ENCODE measurements around the gene FAM13A. TPM values are rescaled to one million over a fixed set of nuclear protein-coding genes. Genes with fewer than 3 reads are reported as not detected.
"Not testable (repeated sequence)": the region's sequence is repeated elsewhere in the genome, so short reads cannot be mapped to it uniquely, and the experiment has no call there.

FAM13A gene
- total and polyA plus RNA-seq, 2 experiments from 2014 or later: 5.3 to 6.6 TPM

- peaks cover 15% of the 10 kb centered on the region for H3K4me1 ChIP-seq (ENCODE audit: insufficient read depth)
- no peaks in the 10 kb centered on the region for H3K27me3 ChIP-seq (replicated peaks; ENCODE audit: insufficient read depth)
- no peak for DNase-seq
- H3K36me3 ChIP-seq (ENCODE audit: low read depth): no peaks in the 10 kb centered on the region
- no peaks in the 10 kb centered on the region for H3K79me2 ChIP-seq (ENCODE audit: insufficient read depth)
- no peak overlapping the region for H3K4me3 ChIP-seq
- no peak overlapping the region for H3K9ac ChIP-seq
- H3F3A ChIP-seq (ENCODE audit: insufficient read depth): 0 out of 2 replicates have a peak, but pooled peaks cover 7% of the 10 kb centered on the region
- no peak overlapping the region for H3K27ac ChIP-seq
- no peak for TF ChIP-seq EZH2 (IDR thresholded peaks at IDR 0.05; ENCODE audit: insufficient read depth, poor library complexity, severe bottlenecking)
- TF ChIP-seq EZH2phosphoT487 (IDR thresholded peaks at IDR 0.05; ENCODE audit: insufficient read depth, low read depth): no peak
- in situ Hi-C loops (cut with MboI): no loop called here
- H4K20me1 ChIP-seq (ENCODE audit: insufficient read depth): no peaks in the 10 kb centered on the region
- H3K4me2 ChIP-seq (ENCODE audit: unreplicated experiment): no peak overlapping the region
- H3K9me3 ChIP-seq (ENCODE audit: low read depth): no peaks in the 10 kb centered on the region
- H3K9me2 ChIP-seq (ENCODE audit: insufficient read depth): no peaks in the 10 kb centered on the region
- H2AFZ ChIP-seq: no peak overlapping the region
- 84 to 86% methylated on average over 3 of the region's 3 CpGs for WGBS, 2 experiments (ENCODE audit: low coverage in 1 of 2, low lambda C conversion rate in 2 of 2, missing lambda C conversion rate in 2 of 2)
Observed at GRCh38 chr4:88933414-88934160, 123.4 kb downstream of the FAM13A start.

DNA sequence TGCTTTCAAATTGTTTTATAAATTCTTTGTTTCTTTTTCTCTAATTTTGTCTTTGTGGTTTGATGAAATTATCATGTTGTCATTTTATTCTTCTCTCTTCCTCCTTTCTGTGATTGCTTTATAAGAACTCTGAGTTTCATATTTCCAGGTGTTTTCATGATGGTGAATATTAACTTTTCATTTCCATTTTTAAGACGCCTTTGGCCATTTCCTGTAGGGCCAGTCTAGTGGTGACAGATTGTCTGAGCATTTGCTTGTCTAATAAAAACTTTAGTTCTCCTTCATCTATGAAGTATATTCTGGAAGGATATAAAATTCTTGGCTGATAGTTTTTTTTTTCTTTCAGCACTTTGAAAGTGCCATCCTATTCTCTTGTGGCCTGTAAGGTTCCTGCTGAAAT is 128.1 kb downstream of the FAM13A start:
- no peaks in the 10 kb centered on the region for H3K9me3 ChIP-seq (ENCODE audit: low read depth)
- H3K4me1 ChIP-seq (ENCODE audit: insufficient read depth): no peaks in the 10 kb centered on the region
- H2AFZ ChIP-seq: no peak overlapping the region
- no peaks in the 10 kb centered on the region for H4K20me1 ChIP-seq (ENCODE audit: insufficient read depth)
- in situ Hi-C loops (cut with MboI): no loop called here
- H3K27ac ChIP-seq: no peak overlapping the region
- no peak overlapping the region for H3K9ac ChIP-seq
- H3K27me3 ChIP-seq (replicated peaks; ENCODE audit: insufficient read depth): no peaks in the 10 kb centered on the region
- no peak for DNase-seq
- no peaks in the 10 kb centered on the region for H3F3A ChIP-seq (ENCODE audit: insufficient read depth)
- H3K79me2 ChIP-seq (ENCODE audit: insufficient read depth): no peaks in the 10 kb centered on the region
- H3K4me2 ChIP-seq (ENCODE audit: unreplicated experiment): no peak overlapping the region
- no peaks in the 10 kb centered on the region for H3K9me2 ChIP-seq (ENCODE audit: insufficient read depth)
- TF ChIP-seq EZH2 (IDR thresholded peaks at IDR 0.05; ENCODE audit: insufficient read depth, poor library complexity, severe bottlenecking) (no peak), EZH2phosphoT487 (IDR thresholded peaks at IDR 0.05; ENCODE audit: insufficient read depth, low read depth) (no peak)
- H3K36me3 ChIP-seq (ENCODE audit: low read depth): no peaks in the 10 kb centered on the region
- H3K4me3 ChIP-seq: no peak overlapping the region
- 53 to 66% methylated on average over 1 of the region's 1 CpG for WGBS, 2 experiments (ENCODE audit: low coverage in 1 of 2, low lambda C conversion rate in 2 of 2, missing lambda C conversion rate in 2 of 2)

DNA sequence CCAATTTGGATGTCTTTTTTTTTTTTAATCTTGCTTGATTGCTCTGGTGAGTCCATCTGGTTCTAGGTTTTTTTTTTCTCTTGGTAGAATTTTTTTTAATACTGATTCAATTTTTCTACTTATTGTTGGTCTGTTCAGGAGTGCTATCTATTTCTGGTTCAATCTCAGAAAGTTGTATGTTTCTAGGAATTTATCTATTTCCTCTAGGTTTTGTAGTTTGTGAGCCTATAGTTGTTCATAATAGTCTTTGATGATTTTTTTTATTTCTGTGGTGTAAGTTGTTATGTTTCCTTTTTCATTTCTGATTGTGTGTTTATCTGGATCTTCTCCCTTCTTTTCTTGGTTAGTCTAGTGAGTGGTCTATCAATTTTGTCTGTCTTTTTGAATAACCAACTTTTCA is 129.6 kb downstream of the FAM13A start:
- TF ChIP-seq EZH2phosphoT487 (IDR thresholded peaks at IDR 0.05; ENCODE audit: insufficient read depth, low read depth): no peak
- no peak for TF ChIP-seq EZH2 (IDR thresholded peaks at IDR 0.05; ENCODE audit: insufficient read depth, poor library complexity, severe bottlenecking)
- Histone ChIP-seq H3K36me3 (ENCODE audit: low read depth) (no peaks in the 10 kb centered on the region), H3K79me2 (ENCODE audit: insufficient read depth) (no peaks in the 10 kb centered on the region), H3F3A (ENCODE audit: insufficient read depth) (no peaks in the 10 kb centered on the region), H3K4me3 (no peak overlapping the region), H3K27ac (no peak overlapping the region), H3K4me2 (ENCODE audit: unreplicated experiment) (no peak overlapping the region), H3K9ac (no peak overlapping the region), H3K27me3 (replicated peaks; ENCODE audit: insufficient read depth) (no peaks in the 10 kb centered on the region), H3K9me2 (ENCODE audit: insufficient read depth) (no peaks in the 10 kb centered on the region), H4K20me1 (ENCODE audit: insufficient read depth) (no peaks in the 10 kb centered on the region), H3K4me1 (ENCODE audit: insufficient read depth) (no peaks in the 10 kb centered on the region), H2AFZ (no peak overlapping the region), H3K9me3 (ENCODE audit: low read depth) (no peaks in the 10 kb centered on the region)
- no peak for DNase-seq
- in situ Hi-C loops (cut with MboI): no loop called here

DNA sequence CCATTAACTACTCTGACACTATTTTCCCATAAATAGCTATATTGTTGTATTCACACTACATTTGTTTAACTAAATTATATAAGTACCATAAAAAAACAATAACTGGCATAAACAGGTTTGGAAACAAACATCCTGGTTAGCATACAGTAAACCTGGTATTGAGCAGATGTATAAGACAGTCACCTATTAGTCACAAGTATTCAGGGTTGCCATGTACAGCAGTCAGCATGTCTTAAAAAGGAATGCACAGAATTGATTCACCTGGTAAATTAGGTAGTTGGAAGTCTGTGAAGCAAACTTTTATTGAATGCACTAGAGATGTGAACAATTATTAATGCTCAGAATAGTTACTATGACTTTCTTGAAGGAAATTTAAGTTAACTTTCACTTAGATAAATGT is 137.9 kb downstream of the FAM13A start:
- no peaks in the 10 kb centered on the region for H3K27me3 ChIP-seq (replicated peaks; ENCODE audit: insufficient read depth)
- no peaks in the 10 kb centered on the region for H3K4me1 ChIP-seq (ENCODE audit: insufficient read depth)
- DNase-seq: no peak
- H4K20me1 ChIP-seq (ENCODE audit: insufficient read depth): no peaks in the 10 kb centered on the region
- no peaks in the 10 kb centered on the region for H3F3A ChIP-seq (ENCODE audit: insufficient read depth)
- no peak overlapping the region for H3K4me2 ChIP-seq (ENCODE audit: unreplicated experiment)
- no peaks in the 10 kb centered on the region for H3K9me2 ChIP-seq (ENCODE audit: insufficient read depth)
- H2AFZ ChIP-seq: no peak overlapping the region
- no peak overlapping the region for H3K9ac ChIP-seq
- H3K79me2 ChIP-seq (ENCODE audit: insufficient read depth): no peaks in the 10 kb centered on the region
- H3K4me3 ChIP-seq: no peak overlapping the region
- no peak for TF ChIP-seq EZH2 (IDR thresholded peaks at IDR 0.05; ENCODE audit: insufficient read depth, poor library complexity, severe bottlenecking)
- no peaks in the 10 kb centered on the region for H3K36me3 ChIP-seq (ENCODE audit: low read depth)
- in situ Hi-C loops (cut with MboI): no loop called here
- no peak overlapping the region for H3K27ac ChIP-seq
- no peaks in the 10 kb centered on the region for H3K9me3 ChIP-seq (ENCODE audit: low read depth)

DNA sequence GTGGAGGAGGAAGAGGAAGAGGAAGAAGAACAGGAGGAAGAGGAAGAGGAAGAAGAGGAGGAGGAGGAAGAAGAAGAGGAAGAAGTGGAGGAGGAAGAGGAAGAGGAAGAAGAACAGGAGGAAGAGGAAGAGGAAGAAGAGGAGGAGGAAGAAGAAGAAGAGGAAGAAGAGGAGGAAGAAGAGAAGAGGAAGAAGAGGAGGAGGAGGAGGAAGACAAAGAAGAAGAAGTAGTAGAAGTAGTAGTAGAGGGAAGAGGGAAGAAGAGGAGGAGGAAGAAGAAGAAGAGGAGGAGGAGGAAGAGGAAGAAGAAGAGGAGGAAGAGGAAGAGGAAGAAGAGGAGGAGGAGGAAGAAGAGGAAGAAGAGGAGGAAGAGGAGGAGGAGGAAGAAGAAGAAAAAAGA is 143.8 kb downstream of the FAM13A start:
- in situ Hi-C loops (cut with MboI); H3K9me2 ChIP-seq (ENCODE audit: insufficient read depth); H4K20me1 ChIP-seq (ENCODE audit: insufficient read depth); H3K79me2 ChIP-seq (ENCODE audit: insufficient read depth); H3K4me2 ChIP-seq (ENCODE audit: unreplicated experiment); H3K9ac ChIP-seq; H3K9me3 ChIP-seq (ENCODE audit: low read depth); H3K4me1 ChIP-seq (ENCODE audit: insufficient read depth); H3K36me3 ChIP-seq (ENCODE audit: low read depth); H3K4me3 ChIP-seq; H2AFZ ChIP-seq; DNase-seq; H3K27ac ChIP-seq; H3K27me3 ChIP-seq (replicated peaks; ENCODE audit: insufficient read depth); H3F3A ChIP-seq (ENCODE audit: insufficient read depth): not testable (repeated sequence)
